ENCODE data around the gene XRCC5.
A peak's percentile ranks its signal among the peaks of the same experiment; 100 is the strongest.

The XRCC5 gene

DNA sequence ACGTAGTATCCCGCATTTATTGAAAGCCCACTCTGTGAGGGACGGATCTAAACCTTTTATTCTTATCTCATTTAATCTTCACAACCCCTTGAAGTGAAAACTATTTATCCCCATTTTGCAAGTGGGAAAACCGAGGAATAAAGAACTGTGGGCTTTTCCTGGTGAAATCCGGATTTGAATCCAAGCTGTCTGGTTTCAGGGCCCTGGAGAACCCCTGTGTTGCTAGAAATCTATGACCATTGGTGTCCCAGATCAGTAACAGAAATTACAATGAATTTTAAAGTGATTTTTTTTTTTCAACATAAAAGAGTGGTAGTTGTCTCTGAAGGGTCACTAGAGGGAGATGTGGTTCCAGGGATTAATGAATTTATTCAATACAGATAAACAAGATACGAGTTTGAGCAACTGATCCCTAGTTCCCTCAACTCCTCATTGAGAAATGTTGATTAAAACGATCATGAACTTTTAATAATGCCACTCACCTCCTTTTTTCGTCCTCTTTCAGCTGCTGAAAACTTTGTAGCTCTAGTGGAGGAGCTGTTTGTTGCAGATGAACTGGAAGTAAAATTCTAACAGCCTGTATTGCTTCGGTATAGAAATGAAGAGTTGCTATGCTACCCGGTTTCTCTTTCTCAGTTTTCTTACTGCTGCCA lies 940 bp downstream of the XRCC5 start:
- DNase-seq (ENCODE audit: low read depth) = peak; percentile 64
- H3K4me3 ChIP-seq (ENCODE audit: low read depth, low read length) = peak overlapping the region; percentile 67
- TF ChIP-seq, protein P1, sequence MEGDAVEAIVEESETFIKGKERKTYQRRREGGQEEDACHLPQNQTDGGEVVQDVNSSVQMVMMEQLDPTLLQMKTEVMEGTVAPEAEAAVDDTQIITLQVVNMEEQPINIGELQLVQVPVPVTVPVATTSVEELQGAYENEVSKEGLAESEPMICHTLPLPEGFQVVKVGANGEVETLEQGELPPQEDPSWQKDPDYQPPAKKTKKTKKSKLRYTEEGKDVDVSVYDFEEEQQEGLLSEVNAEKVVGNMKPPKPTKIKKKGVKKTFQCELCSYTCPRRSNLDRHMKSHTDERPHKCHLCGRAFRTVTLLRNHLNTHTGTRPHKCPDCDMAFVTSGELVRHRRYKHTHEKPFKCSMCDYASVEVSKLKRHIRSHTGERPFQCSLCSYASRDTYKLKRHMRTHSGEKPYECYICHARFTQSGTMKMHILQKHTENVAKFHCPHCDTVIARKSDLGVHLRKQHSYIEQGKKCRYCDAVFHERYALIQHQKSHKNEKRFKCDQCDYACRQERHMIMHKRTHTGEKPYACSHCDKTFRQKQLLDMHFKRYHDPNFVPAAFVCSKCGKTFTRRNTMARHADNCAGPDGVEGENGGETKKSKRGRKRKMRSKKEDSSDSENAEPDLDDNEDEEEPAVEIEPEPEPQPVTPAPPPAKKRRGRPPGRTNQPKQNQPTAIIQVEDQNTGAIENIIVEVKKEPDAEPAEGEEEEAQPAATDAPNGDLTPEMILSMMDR (IDR thresholded peaks at IDR 0.05; ENCODE audit: insufficient read depth, low read depth, low read length, missing control alignments) = peak; percentile 40

DNA sequence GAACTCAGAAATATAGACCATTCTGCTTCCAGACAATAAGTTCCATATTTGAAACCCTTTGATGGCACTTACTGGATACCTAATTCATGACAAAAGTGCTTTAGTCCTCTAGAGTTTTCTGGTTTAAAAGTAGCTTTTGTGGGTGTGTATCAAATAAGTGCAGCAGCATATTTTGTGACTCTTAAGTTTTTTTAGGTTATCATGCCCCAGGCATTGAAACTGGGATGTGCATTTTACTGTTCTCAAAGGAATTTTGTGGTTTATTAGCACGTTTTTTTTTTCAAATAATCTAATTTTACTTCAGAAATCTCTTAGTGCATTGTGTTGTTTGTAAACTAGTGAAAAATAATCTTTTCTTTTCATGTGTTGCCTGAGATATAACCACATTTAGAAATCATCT lies 1.5 kb downstream of the XRCC5 start:
- DNase-seq (ENCODE audit: low read depth) = no peak
- H3K4me3 ChIP-seq (ENCODE audit: low read depth, low read length) = peak overlapping the region; percentile 67
- TF ChIP-seq, protein P1 (IDR thresholded peaks at IDR 0.05; ENCODE audit: insufficient read depth, low read depth, low read length, missing control alignments) = no peak

DNA sequence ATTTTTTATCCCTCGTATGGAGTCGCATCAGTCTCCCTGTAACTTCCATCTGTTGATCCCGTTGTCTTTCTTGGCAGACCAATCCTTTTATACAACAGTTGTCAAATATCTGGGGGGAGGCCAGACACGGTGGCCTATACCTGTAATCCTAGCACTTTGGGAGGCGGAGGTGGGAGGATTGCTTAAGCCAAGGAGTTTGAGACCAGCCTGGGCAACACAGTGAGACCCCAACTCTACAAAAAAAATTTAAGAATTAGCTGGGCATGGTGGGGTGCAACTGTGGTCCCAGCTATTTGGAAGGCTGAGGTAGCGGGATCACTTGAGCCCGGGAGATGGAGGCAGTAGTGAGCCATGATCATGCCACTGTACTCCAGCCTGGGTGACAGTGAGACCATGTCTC lies 2.0 kb downstream of the XRCC5 start:
- TF ChIP-seq, protein P1 (IDR thresholded peaks at IDR 0.05; ENCODE audit: insufficient read depth, low read depth, low read length, missing control alignments) = no peak
- DNase-seq (ENCODE audit: low read depth) = no peak
- peak overlapping the region; percentile 67 for H3K4me3 ChIP-seq (ENCODE audit: low read depth, low read length)

DNA sequence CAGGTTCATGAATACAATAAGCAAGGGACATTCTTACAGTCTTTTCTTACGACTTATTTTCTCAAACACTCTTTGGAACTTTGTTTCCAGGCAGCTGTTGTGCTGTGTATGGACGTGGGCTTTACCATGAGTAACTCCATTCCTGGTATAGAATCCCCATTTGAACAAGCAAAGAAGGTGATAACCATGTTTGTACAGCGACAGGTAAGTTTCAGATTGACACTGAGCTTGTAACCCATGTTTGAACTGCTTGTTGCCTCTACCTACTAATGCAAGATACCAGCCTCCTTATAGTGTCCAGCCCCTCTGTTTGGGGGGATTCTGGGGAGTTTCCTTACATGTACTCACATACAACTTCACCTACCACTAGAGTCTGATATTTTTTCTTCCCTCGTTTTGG lies 3.8 kb downstream of the XRCC5 start:
- H3K4me3 ChIP-seq (ENCODE audit: low read depth, low read length) = peak overlapping the region; percentile 15
- DNase-seq (ENCODE audit: low read depth) = peak; percentile 40
- TF ChIP-seq, protein P1 (IDR thresholded peaks at IDR 0.05; ENCODE audit: insufficient read depth, low read depth, low read length, missing control alignments) = no peak

DNA sequence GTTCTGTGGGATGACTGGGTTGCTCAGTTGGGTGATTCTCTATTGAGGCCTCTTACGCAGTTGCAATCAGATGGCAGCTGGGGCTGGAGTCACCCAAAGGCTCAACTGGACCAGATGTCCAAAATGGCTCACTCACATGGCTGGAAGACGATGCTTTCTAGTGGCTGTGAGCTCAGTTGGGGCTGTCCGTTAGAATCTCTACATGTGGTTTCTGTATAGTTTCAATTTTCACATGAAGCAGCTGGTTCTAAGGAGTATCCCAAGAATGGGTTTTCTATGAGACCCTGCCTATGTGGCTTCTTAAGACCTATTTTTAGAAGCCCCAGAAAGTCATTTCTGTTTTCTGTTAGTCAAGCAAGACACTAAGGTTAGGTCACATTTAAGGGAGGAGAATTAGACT lies 4.4 kb downstream of the XRCC5 start:
- TF ChIP-seq, protein P1 (IDR thresholded peaks at IDR 0.05; ENCODE audit: insufficient read depth, low read depth, low read length, missing control alignments) = no peak
- DNase-seq (ENCODE audit: low read depth) = peak; percentile 96

DNA sequence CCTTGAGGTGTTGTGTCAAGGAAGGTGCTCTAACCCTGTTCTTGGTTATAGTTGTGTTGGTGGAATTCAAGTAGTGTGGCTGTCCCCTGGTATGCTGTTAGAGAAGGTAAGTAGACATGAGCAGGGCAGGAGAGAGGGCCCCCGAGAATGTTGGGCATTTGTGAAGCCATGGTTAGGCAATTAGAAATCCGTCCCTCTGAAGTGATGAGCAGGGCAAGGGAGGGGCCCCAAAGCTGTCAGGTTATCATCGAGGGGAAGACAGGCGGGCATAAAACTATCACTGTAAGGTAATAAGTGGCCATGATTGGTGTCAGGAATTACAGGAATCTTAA lies 5.2 kb downstream of the XRCC5 start:
- no peak for DNase-seq (ENCODE audit: low read depth)
- TF ChIP-seq, protein P1 (IDR thresholded peaks at IDR 0.05; ENCODE audit: insufficient read depth, low read depth, low read length, missing control alignments) = no peak
- H3K4me3 ChIP-seq (ENCODE audit: low read depth, low read length) = peak overlapping the region; percentile 47

More for the DNA sequence above, 4.4 kb downstream of the XRCC5 start:
- H3K4me3 ChIP-seq (ENCODE audit: low read depth, low read length) = peak overlapping the region; percentile 47

Data from GM12865 (cell line).